Right cardiac atrium (tissue), 5 donors: Measurements from ENCODE around the gene ALDOC. TPM values are rescaled to one million over a fixed set of nuclear protein-coding genes. Genes with fewer than 3 reads are reported as not detected.
A peak's percentile ranks its signal among the peaks of the same experiment; 100 is the strongest.

Experiments
- ATAC-seq, 2 donors: fragments of 200-7000 bp; cut with Tn5 transposase; one replicate each; pipeline versions ENCODE4 v1.8.0 to v1.9.1; 2020; ENCODE audit warnings: moderate library complexity in 2 of 2, mild to moderate bottlenecking in 1 of 2
- DNase-seq, 3 donors: peaks; one replicate each; pipeline ENCODE4 v3.0.0-alpha.2; 2020
- H3K27ac ChIP-seq: one replicate; pipeline ENCODE4 v1.5.1; 2013; ENCODE audit warnings: mild to moderate bottlenecking, low read length, control low read depth, moderate library complexity
- H3K27me3 ChIP-seq: one replicate; pipeline ENCODE4 v1.6.1; 2013; ENCODE audit not compliant: control insufficient read depth, insufficient read depth
- H3K4me1 ChIP-seq: one replicate; pipeline ENCODE4 v1.6.1; 2013; ENCODE audit warnings: low read length; ENCODE audit not compliant: control insufficient read depth, insufficient read depth
- H3K4me3 ChIP-seq: one replicate; pipeline ENCODE4 v1.5.1; 2013; ENCODE audit warnings: low read length, control low read depth
- H3K9me3 ChIP-seq: one replicate; pipeline ENCODE4 v1.6.1; 2013; ENCODE audit warnings: low read length; ENCODE audit not compliant: control insufficient read depth
- WGBS: extraction: QIAGEN DNeasy Blood & Tissue Kit; methylation state at CpG from one replicate; pipeline ENCODE4 v1.1.7; 2013; 5-methylcytosine and 5-hydroxymethylcytosine counted together
- intact Hi-C, 4 donors: fragments of 100-400 bp; cut with DNase I; formaldehyde crosslinking; loops; one replicate each; pipeline versions ENCODE4 v1.11.0 to v1.14.0; 2022 to 2023
- polyA plus RNA-seq: library from polyadenylated mRNA; stranded (reverse); fragments of 200-250 nt; gene quantifications from one replicate; pipeline ENCODE4 v1.2.3, GENCODE V29; 2013
- total RNA-seq, 4 donors: library from RNA; stranded (reverse); fragmentation: NEBNext Ultra II Directional; extraction: Animal tissue kit (Norgen Biotek cat#: 25700); gene quantifications; one replicate each; pipeline ENCODE4 v1.2.1, GENCODE V29; 2021
- donor health status: healthy with polysubstance abuse.
- donor health status: DM: no; HTN: yes; CAD: no.
- donor health status: DM: no; HTN: no; CAD: no.
- donor health status: DM: no; HTN: yes; CAD: no; lungs with severe emphysema.
- donor health status: DM: yes; HTN: yes; CAD: no.

Gene ALDOC
- total and polyA plus RNA-seq, 5 donors: 191 to 390 (median 283) TPM

- ATAC-seq (no peak), DNase-seq (no peak)
- H3K4me1 ChIP-seq: no peaks in the 10 kb centered on the region
- no peak overlapping the region for H3K27ac ChIP-seq
- no peaks in the 10 kb centered on the region for H3K9me3 ChIP-seq
- intact Hi-C loops: no loop called here
- 75% methylated on average over 7 of the region's 7 CpGs for WGBS
- no peaks in the 10 kb centered on the region for H3K27me3 ChIP-seq
- H3K4me3 ChIP-seq: no peak overlapping the region
These were observed 44.4 kb downstream of the ALDOC start for GRCh38 chr17:28532050-28532960.

GRCh38 chr17:28530926-28531325, 45.8 kb downstream of the ALDOC start:
- Histone ChIP-seq H3K27me3 (no peaks in the 10 kb centered on the region), H3K4me3 (no peak overlapping the region), H3K4me1 (no peaks in the 10 kb centered on the region), H3K27ac (no peak overlapping the region), H3K9me3 (no peaks in the 10 kb centered on the region)
- DNase-seq: peak in 1 of 3 donors; percentile 9
- WGBS: 72% methylated on average over 7 of the region's 7 CpGs
- ATAC-seq: no peak
- intact Hi-C loops: no loop called here

GRCh38 chr17:28530250-28530649, 46.4 kb downstream of the ALDOC start:
- intact Hi-C loops: no loop called here
- no peak overlapping the region for H3K27ac ChIP-seq
- WGBS: 85% methylated on average over 4 of the region's 4 CpGs

GRCh38 chr17:28529013-28529400, 47.7 kb downstream of the ALDOC start:
- no peak for ATAC-seq
- Histone ChIP-seq H3K4me1 (no peaks in the 10 kb centered on the region), H3K27me3 (no peaks in the 10 kb centered on the region), H3K27ac (no peak overlapping the region), H3K4me3 (no peak overlapping the region), H3K9me3 (no peaks in the 10 kb centered on the region)
- peak in 1 of 3 donors; percentile 3 for DNase-seq
- WGBS: 87% methylated on average over 3 of the region's 3 CpGs
- intact Hi-C loops: no loop called here

More at GRCh38 chr17:28530250-28530649, 46.4 kb downstream of the ALDOC start:
- no peak for ATAC-seq
- no peaks in the 10 kb centered on the region for H3K4me1 ChIP-seq
- no peak for DNase-seq
- no peaks in the 10 kb centered on the region for H3K27me3 ChIP-seq
- H3K9me3 ChIP-seq: no peaks in the 10 kb centered on the region
- H3K4me3 ChIP-seq: no peak overlapping the region

- DNase-seq (peak in 1 of 3 donors; percentile 27), ATAC-seq (no peak)
- no peaks in the 10 kb centered on the region for H3K4me1 ChIP-seq
- H3K4me3 ChIP-seq: no peak overlapping the region
- no peaks in the 10 kb centered on the region for H3K9me3 ChIP-seq
- intact Hi-C loops: no loop called here
- WGBS: 74% methylated on average over 9 of the region's 9 CpGs
- no peak overlapping the region for H3K27ac ChIP-seq
- H3K27me3 ChIP-seq: no peaks in the 10 kb centered on the region
These were observed 48.2 kb downstream of the ALDOC start for GRCh38 chr17:28528327-28529012.

GRCh38 chr17:28527859-28528258, 48.8 kb downstream of the ALDOC start:
- WGBS: 91% methylated on average over 2 of the region's 2 CpGs
- DNase-seq: peak in 1 of 3 donors; percentile 3
- Histone ChIP-seq H3K27ac (no peak overlapping the region), H3K27me3 (no peaks in the 10 kb centered on the region), H3K4me1 (no peaks in the 10 kb centered on the region), H3K9me3 (no peaks in the 10 kb centered on the region), H3K4me3 (no peak overlapping the region)
- intact Hi-C loops: no loop called here
- no peak for ATAC-seq

- WGBS: 90% methylated on average over 2 of the region's 2 CpGs
- Histone ChIP-seq H3K27me3 (no peaks in the 10 kb centered on the region), H3K4me3 (no peak overlapping the region), H3K9me3 (no peaks in the 10 kb centered on the region), H3K27ac (no peak overlapping the region), H3K4me1 (no peaks in the 10 kb centered on the region)
- DNase-seq (peak in 1 of 3 donors; percentile 20), ATAC-seq (no peak)
- intact Hi-C loops: no loop called here
These were observed 49.5 kb downstream of the ALDOC start for GRCh38 chr17:28527181-28527681.

- Histone ChIP-seq H3K9me3 (no peaks in the 10 kb centered on the region), H3K4me1 (no peaks in the 10 kb centered on the region), H3K27me3 (no peaks in the 10 kb centered on the region), H3K27ac (no peak overlapping the region), H3K4me3 (no peak overlapping the region)
- ATAC-seq (no peak), DNase-seq (peak in 1 of 3 donors; percentile 37)
- intact Hi-C loops: no loop called here
- WGBS: 73% methylated on average over 8 of the region's 8 CpGs
These were observed 50.3 kb downstream of the ALDOC start for GRCh38 chr17:28526381-28526780.

GRCh38 chr17:28524476-28525424, 51.9 kb downstream of the ALDOC start:
- Histone ChIP-seq H3K9me3 (no peaks in the 10 kb centered on the region), H3K4me1 (no peaks in the 10 kb centered on the region), H3K4me3 (no peak overlapping the region), H3K27ac (no peak overlapping the region), H3K27me3 (no peaks in the 10 kb centered on the region)
- ATAC-seq (peak in 1 of 2 donors; percentile 55), DNase-seq (peak in 1 of 3 donors; percentile 35)
- 88% methylated on average over 25 of the region's 25 CpGs for WGBS
- intact Hi-C loops: no loop called here

- no peaks in the 10 kb centered on the region for H3K4me1 ChIP-seq
- H3K27ac ChIP-seq: no peak overlapping the region
- no peaks in the 10 kb centered on the region for H3K9me3 ChIP-seq
- H3K4me3 ChIP-seq: no peak overlapping the region
- ATAC-seq (no peak), DNase-seq (peak in 1 of 3 donors; percentile 31)
- WGBS: 91% methylated on average over 15 of the region's 15 CpGs
- intact Hi-C loops: no loop called here
- no peaks in the 10 kb centered on the region for H3K27me3 ChIP-seq
These were observed 52.8 kb downstream of the ALDOC start for GRCh38 chr17:28523876-28524275.
